Muscle layer of duodenum (tissue), 2 donors: Measurements from ENCODE around the gene GSK3A.

ENCODE experiments used
- H3K27ac ChIP-seq: one replicate; pipeline ENCODE4 v1.7.0; 2013; ENCODE audit warnings: mild to moderate bottlenecking, low read length
- H3K27me3 ChIP-seq: one replicate; pipeline ENCODE4 v1.7.0; 2013; ENCODE audit warnings: low read depth, mild to moderate bottlenecking, control low read depth, low read length
- H3K36me3 ChIP-seq, 2 donors: one replicate each; pipeline ENCODE4 v1.7.0; 2013; ENCODE audit warnings: low read length in 2 of 2, control low read depth in 1 of 2, mild to moderate bottlenecking in 1 of 2; ENCODE audit not compliant: insufficient read depth in 2 of 2, control insufficient read depth in 1 of 2
- H3K4me1 ChIP-seq, 2 donors: one replicate each; pipeline ENCODE4 v1.7.0; 2013; ENCODE audit warnings: low read length in 2 of 2, mild to moderate bottlenecking in 2 of 2, control low read depth in 1 of 2, moderate library complexity in 1 of 2; ENCODE audit not compliant: insufficient read depth in 2 of 2, control insufficient read depth in 1 of 2
- H3K4me3 ChIP-seq, 2 donors: one replicate each; pipeline ENCODE4 v1.7.0; 2013; ENCODE audit warnings: low read length in 2 of 2, low read depth in 1 of 2, mild to moderate bottlenecking in 1 of 2
- H3K9me3 ChIP-seq, 2 donors: one replicate each; pipeline ENCODE4 v1.7.0; 2013; ENCODE audit warnings: low read length in 2 of 2, control low read depth in 1 of 2, mild to moderate bottlenecking in 1 of 2; ENCODE audit not compliant: control insufficient read depth in 1 of 2
- donor health status: healthy.

Gene GSK3A

GRCh38 chr19:42250666-42251531 lies 8.5 kb upstream of the GSK3A start:
- H3K27ac ChIP-seq, result peak overlapping the region; percentile 39
- peaks cover 13 to 62% of the 10 kb centered on the region in 2 donors for H3K4me1 ChIP-seq
- no peaks in the 10 kb centered on the region for H3K9me3 ChIP-seq
- peaks cover 10 to 24% of the 10 kb centered on the region in 2 donors for H3K36me3 ChIP-seq
- no peaks in the 10 kb centered on the region for H3K27me3 ChIP-seq
- H3K4me3 ChIP-seq, result peak overlapping the region in 1 of 2 donors; percentile 37

GRCh38 chr19:42250183-42250665 lies 7.8 kb upstream of the GSK3A start:
- H3K36me3 ChIP-seq, result peaks cover 10 to 24% of the 10 kb centered on the region in 2 donors
- no peaks in the 10 kb centered on the region for H3K27me3 ChIP-seq
- peak overlapping the region; percentile 39 for H3K27ac ChIP-seq
- no peak overlapping the region for H3K4me3 ChIP-seq
- H3K9me3 ChIP-seq, result no peaks in the 10 kb centered on the region
- peaks cover 13 to 67% of the 10 kb centered on the region in 2 donors for H3K4me1 ChIP-seq

GRCh38 chr19:42249769-42250168 lies 7.4 kb upstream of the GSK3A start:
- Histone ChIP-seq H3K4me3 (no peak overlapping the region), H3K27me3 (no peaks in the 10 kb centered on the region), H3K36me3 (peaks cover 10 to 24% of the 10 kb centered on the region in 2 donors), H3K9me3 (no peaks in the 10 kb centered on the region), H3K4me1 (peaks cover 13 to 72% of the 10 kb centered on the region in 2 donors), H3K27ac (no peak overlapping the region)

GRCh38 chr19:42249149-42249750 lies 6.8 kb upstream of the GSK3A start:
- Histone ChIP-seq H3K4me3 (no peak overlapping the region), H3K27me3 (no peaks in the 10 kb centered on the region), H3K9me3 (no peaks in the 10 kb centered on the region), H3K4me1 (peaks cover 13 to 73% of the 10 kb centered on the region in 2 donors), H3K27ac (no peak overlapping the region), H3K36me3 (peaks cover 10 to 24% of the 10 kb centered on the region in 2 donors)

GRCh38 chr19:42248270-42249148 lies 6.1 kb upstream of the GSK3A start:
- Histone ChIP-seq H3K9me3 (no peaks in the 10 kb centered on the region), H3K27ac (no peak overlapping the region), H3K4me3 (no peak overlapping the region), H3K27me3 (no peaks in the 10 kb centered on the region), H3K36me3 (peaks cover 10 to 24% of the 10 kb centered on the region in 2 donors), H3K4me1 (peaks cover 13 to 81% of the 10 kb centered on the region in 2 donors)

- Histone ChIP-seq H3K4me1 (peaks cover 13 to 77% of the 10 kb centered on the region in 2 donors), H3K27ac (no peak overlapping the region), H3K27me3 (no peaks in the 10 kb centered on the region), H3K36me3 (peaks cover 10 to 19% of the 10 kb centered on the region in 2 donors), H3K9me3 (no peaks in the 10 kb centered on the region), H3K4me3 (no peak overlapping the region)
Observed at GRCh38 chr19:42247640-42248199, 5.3 kb upstream of the GSK3A start.

- peaks cover 10 to 18% of the 10 kb centered on the region in 2 donors for H3K36me3 ChIP-seq
- H3K27me3 ChIP-seq, result no peaks in the 10 kb centered on the region
- H3K27ac ChIP-seq, result peak overlapping the region; percentile 68
- no peak overlapping the region for H3K4me3 ChIP-seq
- peaks cover 13 to 73% of the 10 kb centered on the region in 2 donors for H3K4me1 ChIP-seq
- H3K9me3 ChIP-seq, result no peaks in the 10 kb centered on the region
Observed at GRCh38 chr19:42246922-42247639, 4.7 kb upstream of the GSK3A start.

GRCh38 chr19:42246143-42246921 lies 3.9 kb upstream of the GSK3A start:
- H3K9me3 ChIP-seq, result no peaks in the 10 kb centered on the region
- H3K27me3 ChIP-seq, result no peaks in the 10 kb centered on the region
- peaks cover 10 to 18% of the 10 kb centered on the region in 2 donors for H3K36me3 ChIP-seq
- no peak overlapping the region for H3K4me3 ChIP-seq
- H3K4me1 ChIP-seq, result peaks cover 7 to 71% of the 10 kb centered on the region in 2 donors
- peak overlapping the region; percentile 68 for H3K27ac ChIP-seq

- H3K4me3 ChIP-seq, result peak overlapping the region; percentile 75 to 91
- H3K27ac ChIP-seq, result peak overlapping the region; percentile 99
- H3K27me3 ChIP-seq, result no peaks in the 10 kb centered on the region
Observed at GRCh38 chr19:42245231-42245630, 2.8 kb upstream of the GSK3A start.

More at GRCh38 chr19:42245231-42245630, 2.8 kb upstream of the GSK3A start:
- peaks cover 13 to 72% of the 10 kb centered on the region in 2 donors for H3K4me1 ChIP-seq
- H3K9me3 ChIP-seq, result no peaks in the 10 kb centered on the region
- H3K36me3 ChIP-seq, result peaks cover 10 to 21% of the 10 kb centered on the region in 2 donors
